GM19240 (cell line): ENCODE results near the gene CDRT15.
"Not testable (repeated sequence)": the region's sequence is repeated elsewhere in the genome, so short reads cannot be mapped to it uniquely, and the experiment has no call there.

Source experiments
- DNase-seq: peaks from one replicate; pipeline ENCODE4 v3.0.0; 2011; ENCODE audit warnings: low spot score; ENCODE audit not compliant: insufficient read length

CDRT15 gene

DNA sequence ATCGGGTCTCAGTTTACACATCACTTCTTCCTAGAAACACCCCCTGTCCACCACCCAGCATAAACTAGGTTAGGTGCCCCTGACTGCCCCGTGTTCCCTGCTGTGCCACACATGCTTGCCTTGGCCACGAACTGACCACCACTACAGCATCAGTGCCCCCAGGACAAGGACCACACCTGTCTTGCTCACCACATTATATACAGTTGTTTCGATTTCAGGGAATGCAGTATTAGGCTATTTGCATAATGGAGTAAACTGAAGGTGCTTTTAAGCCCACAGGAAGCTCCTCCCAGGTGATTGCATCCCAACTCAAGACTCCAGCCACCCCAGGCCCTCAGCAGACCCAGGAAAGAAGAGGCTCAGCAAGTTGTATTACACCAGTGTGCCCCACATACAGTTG, 50.2 kb downstream of the CDRT15 start:
- DNase-seq = not testable (repeated sequence)
